ENCODE data around the gene DKK3. TPM values are rescaled to one million over a fixed set of nuclear protein-coding genes. Genes with fewer than 3 reads are reported as not detected.

The DKK3 gene
- total RNA-seq, 1 donor from 2014 or later, result not detected

- Mint-ChIP-seq H3K4me3 (no peak overlapping the region), H3K27me3 (ENCODE audit: insufficient read depth) (no peaks in the 10 kb centered on the region), H3K36me3 (ENCODE audit: low read depth) (no peaks in the 10 kb centered on the region), H3K9me3 (no peaks in the 10 kb centered on the region), H3K4me1 (ENCODE audit: low read depth) (no peaks in the 10 kb centered on the region), H3K27ac (no peak overlapping the region)
- DNase-seq (ENCODE audit: low spot score), result no peak
- intact Hi-C loops (cut with micrococcal nuclease), result no loop called here
Measured at GRCh38 chr11:11981840-11982239, 26.6 kb downstream of the DKK3 start.

GRCh38 chr11:11981364-11981763, 27.1 kb downstream of the DKK3 start:
- no peak overlapping the region for H3K27ac Mint-ChIP-seq
- intact Hi-C loops (cut with micrococcal nuclease), result no loop called here
- H3K4me1 Mint-ChIP-seq (ENCODE audit: low read depth), result no peaks in the 10 kb centered on the region
- no peak for DNase-seq (ENCODE audit: low spot score)
- no peaks in the 10 kb centered on the region for H3K9me3 Mint-ChIP-seq
- no peaks in the 10 kb centered on the region for H3K36me3 Mint-ChIP-seq (ENCODE audit: low read depth)
- H3K27me3 Mint-ChIP-seq (ENCODE audit: insufficient read depth), result no peaks in the 10 kb centered on the region
- no peak overlapping the region for H3K4me3 Mint-ChIP-seq

GRCh38 chr11:11980841-11981308, 27.6 kb downstream of the DKK3 start:
- intact Hi-C loops (cut with micrococcal nuclease), result no loop called here
- Mint-ChIP-seq H3K36me3 (ENCODE audit: low read depth) (no peaks in the 10 kb centered on the region), H3K4me3 (no peak overlapping the region), H3K4me1 (ENCODE audit: low read depth) (no peaks in the 10 kb centered on the region), H3K27me3 (ENCODE audit: insufficient read depth) (no peaks in the 10 kb centered on the region), H3K9me3 (no peaks in the 10 kb centered on the region), H3K27ac (no peak overlapping the region)
- no peak for DNase-seq (ENCODE audit: low spot score)

- no peaks in the 10 kb centered on the region for H3K36me3 Mint-ChIP-seq (ENCODE audit: low read depth)
- no peaks in the 10 kb centered on the region for H3K9me3 Mint-ChIP-seq
- no peak overlapping the region for H3K4me3 Mint-ChIP-seq
Measured at GRCh38 chr11:11980200-11980599, 28.2 kb downstream of the DKK3 start.

GRCh38 chr11:11979488-11980117, 28.8 kb downstream of the DKK3 start:
- H3K4me3 Mint-ChIP-seq, result no peak overlapping the region
- intact Hi-C loops (cut with micrococcal nuclease), result no loop called here
- no peaks in the 10 kb centered on the region for H3K9me3 Mint-ChIP-seq
- no peak for DNase-seq (ENCODE audit: low spot score)
- no peaks in the 10 kb centered on the region for H3K36me3 Mint-ChIP-seq (ENCODE audit: low read depth)
- H3K27me3 Mint-ChIP-seq (ENCODE audit: insufficient read depth), result no peaks in the 10 kb centered on the region
- no peak overlapping the region for H3K27ac Mint-ChIP-seq
- no peaks in the 10 kb centered on the region for H3K4me1 Mint-ChIP-seq (ENCODE audit: low read depth)

More at GRCh38 chr11:11980200-11980599, 28.2 kb downstream of the DKK3 start:
- intact Hi-C loops (cut with micrococcal nuclease), result no loop called here
- DNase-seq (ENCODE audit: low spot score), result no peak
- H3K27me3 Mint-ChIP-seq (ENCODE audit: insufficient read depth), result no peaks in the 10 kb centered on the region
- no peaks in the 10 kb centered on the region for H3K4me1 Mint-ChIP-seq (ENCODE audit: low read depth)
- no peak overlapping the region for H3K27ac Mint-ChIP-seq

GRCh38 chr11:11978792-11979487, 29.5 kb downstream of the DKK3 start:
- Mint-ChIP-seq H3K27me3 (ENCODE audit: insufficient read depth) (no peaks in the 10 kb centered on the region), H3K36me3 (ENCODE audit: low read depth) (no peaks in the 10 kb centered on the region), H3K27ac (no peak overlapping the region), H3K4me3 (no peak overlapping the region), H3K4me1 (ENCODE audit: low read depth) (no peaks in the 10 kb centered on the region), H3K9me3 (no peaks in the 10 kb centered on the region)
- intact Hi-C loops (cut with micrococcal nuclease), result no loop called here
- DNase-seq (ENCODE audit: low spot score), result no peak

- Mint-ChIP-seq H3K4me3 (no peak overlapping the region), H3K27ac (no peak overlapping the region), H3K36me3 (ENCODE audit: low read depth) (no peaks in the 10 kb centered on the region), H3K27me3 (ENCODE audit: insufficient read depth) (no peaks in the 10 kb centered on the region), H3K9me3 (no peaks in the 10 kb centered on the region), H3K4me1 (ENCODE audit: low read depth) (no peaks in the 10 kb centered on the region)
- intact Hi-C loops (cut with micrococcal nuclease), result no loop called here
- DNase-seq (ENCODE audit: low spot score), result no peak
Measured at GRCh38 chr11:11978098-11978637, 30.3 kb downstream of the DKK3 start.

- no peaks in the 10 kb centered on the region for H3K36me3 Mint-ChIP-seq (ENCODE audit: low read depth)
- H3K4me3 Mint-ChIP-seq, result no peak overlapping the region
- H3K9me3 Mint-ChIP-seq, result no peaks in the 10 kb centered on the region
- H3K4me1 Mint-ChIP-seq (ENCODE audit: low read depth), result no peaks in the 10 kb centered on the region
- no peak for DNase-seq (ENCODE audit: low spot score)
- intact Hi-C loops (cut with micrococcal nuclease), result no loop called here
- H3K27ac Mint-ChIP-seq, result no peak overlapping the region
- no peaks in the 10 kb centered on the region for H3K27me3 Mint-ChIP-seq (ENCODE audit: insufficient read depth)
Measured at GRCh38 chr11:11977206-11977938, 31.1 kb downstream of the DKK3 start.

- DNase-seq (ENCODE audit: low spot score), result no peak
- Mint-ChIP-seq H3K4me3 (no peak overlapping the region), H3K27ac (no peak overlapping the region), H3K9me3 (no peaks in the 10 kb centered on the region), H3K36me3 (ENCODE audit: low read depth) (no peaks in the 10 kb centered on the region), H3K4me1 (ENCODE audit: low read depth) (no peaks in the 10 kb centered on the region), H3K27me3 (ENCODE audit: insufficient read depth) (no peaks in the 10 kb centered on the region)
- intact Hi-C loops (cut with micrococcal nuclease), result no loop called here
Measured at GRCh38 chr11:11976481-11977127, 31.8 kb downstream of the DKK3 start.

GRCh38 chr11:11975201-11976092, 33.0 kb downstream of the DKK3 start:
- intact Hi-C loops (cut with micrococcal nuclease), result no loop called here
- Mint-ChIP-seq H3K4me3 (no peak overlapping the region), H3K27me3 (ENCODE audit: insufficient read depth) (no peaks in the 10 kb centered on the region), H3K9me3 (no peaks in the 10 kb centered on the region), H3K4me1 (ENCODE audit: low read depth) (no peaks in the 10 kb centered on the region), H3K36me3 (ENCODE audit: low read depth) (no peaks in the 10 kb centered on the region), H3K27ac (no peak overlapping the region)
- DNase-seq (ENCODE audit: low spot score), result no peak

GRCh38 chr11:11973866-11974265, 34.6 kb downstream of the DKK3 start:
- H3K9me3 Mint-ChIP-seq, result no peaks in the 10 kb centered on the region
- DNase-seq (ENCODE audit: low spot score), result no peak

GRCh38 chr11:11973361-11973800, 35.0 kb downstream of the DKK3 start:
- intact Hi-C loops (cut with micrococcal nuclease), result no loop called here
- no peak for DNase-seq (ENCODE audit: low spot score)
- H3K4me1 Mint-ChIP-seq (ENCODE audit: low read depth), result no peaks in the 10 kb centered on the region
- no peaks in the 10 kb centered on the region for H3K36me3 Mint-ChIP-seq (ENCODE audit: low read depth)
- H3K27me3 Mint-ChIP-seq (ENCODE audit: insufficient read depth), result no peaks in the 10 kb centered on the region
- H3K4me3 Mint-ChIP-seq, result no peak overlapping the region
- H3K27ac Mint-ChIP-seq, result no peak overlapping the region
- H3K9me3 Mint-ChIP-seq, result no peaks in the 10 kb centered on the region

More at GRCh38 chr11:11973866-11974265, 34.6 kb downstream of the DKK3 start:
- H3K36me3 Mint-ChIP-seq (ENCODE audit: low read depth), result no peaks in the 10 kb centered on the region
- no peak overlapping the region for H3K27ac Mint-ChIP-seq
- no peak overlapping the region for H3K4me3 Mint-ChIP-seq
- intact Hi-C loops (cut with micrococcal nuclease), result no loop called here
- no peaks in the 10 kb centered on the region for H3K4me1 Mint-ChIP-seq (ENCODE audit: low read depth)
- H3K27me3 Mint-ChIP-seq (ENCODE audit: insufficient read depth), result no peaks in the 10 kb centered on the region

Data from activated T-helper 1 cell treated with anti-CD3 and anti-CD28 coated beads, Interleukin-12 subunit alpha, Interleukin-12 subunit beta, Interleukin-2, Interleukin-4 antibody, amounts not matched to agents 30 ng/mL and 10 ng/mL and 1 ng/mL, durations not matched to agents 14 hours and 24 hours and 36 hours (primary cell).